Psoas muscle (tissue), 8 donors: ENCODE data around the gene RASSF10. TPM values are rescaled to one million over a fixed set of nuclear protein-coding genes. Genes with fewer than 3 reads are reported as not detected.

Source experiments
- ATAC-seq, 4 donors: fragments of 200-7000 bp; cut with Tn5 transposase; one replicate each; pipeline ENCODE4 v1.9.1; 2020; ENCODE audit warnings: moderate library complexity in 3 of 4, mild to moderate bottlenecking in 2 of 4
- DNase-seq, 2 donors: peaks; one replicate each; pipeline ENCODE4 v3.0.0-alpha.2; 2020
- H3K27ac ChIP-seq: fragments of 200-600 bp; one replicate; pipeline ENCODE4 v1.8.0; 2022
- H3K27me3 ChIP-seq, 3 donors: fragments of 200-600 bp in 1 of 3; one replicate each; pipeline versions ENCODE4 v1.6.1 to v1.8.0; 2013 to 2022; ENCODE audit warnings: low read length in 2 of 3, mild to moderate bottlenecking in 2 of 3, moderate library complexity in 1 of 3; ENCODE audit not compliant: insufficient read depth in 3 of 3
- H3K36me3 ChIP-seq, 2 donors: fragments of 200-600 bp in 1 of 2; one replicate each; pipeline versions ENCODE4 v1.6.1 to v1.8.0; 2013 to 2022; ENCODE audit warnings: low read depth in 1 of 2, mild to moderate bottlenecking in 1 of 2, moderate library complexity in 1 of 2; ENCODE audit not compliant: insufficient read depth in 1 of 2
- H3K4me1 ChIP-seq: fragments of 200-600 bp; one replicate; pipeline ENCODE4 v1.8.0; 2022
- H3K4me3 ChIP-seq: fragments of 200-600 bp; one replicate; pipeline ENCODE4 v1.8.0; 2022; ENCODE audit warnings: mild to moderate bottlenecking
- H3K9me3 ChIP-seq: fragments of 200-600 bp; one replicate; pipeline ENCODE4 v1.8.0; 2022
- WGBS, 3 donors: extraction: QIAGEN DNeasy Blood & Tissue Kit; methylation state at CpG; one replicate each; pipeline versions ENCODE4 v1.1.6 to v1.1.7; 2013; 5-methylcytosine and 5-hydroxymethylcytosine counted together
- intact Hi-C, 2 donors: fragments of 100-400 bp; cut with DNase I; formaldehyde crosslinking; loops; one replicate each; pipeline versions ENCODE4 v1.11.0 to v1.14.2; 2022
- polyA plus RNA-seq, 3 donors: library from polyadenylated mRNA; stranded (reverse); fragments of 200-250 nt; gene quantifications; one replicate each; pipeline ENCODE4 v1.2.3, GENCODE V29; 2013
- total RNA-seq, 4 donors: library from RNA; stranded (reverse); fragmentation: NEBNext Ultra II Directional in 2 of 4; extraction: Animal tissue kit (Norgen Biotek cat#: 25700) in 2 of 4; gene quantifications; one replicate each; pipeline versions ENCODE4 v1.2.1 to v1.2.4, GENCODE V29; 2021 to 2023
- TF ChIP-seq, protein P1 (sequence below): fragments of 200-600 bp; IDR thresholded peaks from one replicate; pipeline ENCODE4 v1.8.0; 2022; ENCODE audit warnings: antibody characterized with exemption
- donor health status: healthy with polysubstance abuse.
- donor health status: DM: no; HTN: no; CAD: no; lungs with moderate emphysema.
- donor health status: Bipolar disorder and iron deficiency.
- donor health status: healthy.
- donor health status: DM: yes; HTN: yes; CAD: no.
- donor health status: DM: no; HTN: no; CAD: no.
- donor health status: DM: no; HTN: no; CAD: no.
- donor health status: DM: yes; HTN: yes; CAD: no.

The RASSF10 gene
- total and polyA plus RNA-seq, 7 donors: 0.03 to 0.49 (median 0.26) TPM

DNA sequence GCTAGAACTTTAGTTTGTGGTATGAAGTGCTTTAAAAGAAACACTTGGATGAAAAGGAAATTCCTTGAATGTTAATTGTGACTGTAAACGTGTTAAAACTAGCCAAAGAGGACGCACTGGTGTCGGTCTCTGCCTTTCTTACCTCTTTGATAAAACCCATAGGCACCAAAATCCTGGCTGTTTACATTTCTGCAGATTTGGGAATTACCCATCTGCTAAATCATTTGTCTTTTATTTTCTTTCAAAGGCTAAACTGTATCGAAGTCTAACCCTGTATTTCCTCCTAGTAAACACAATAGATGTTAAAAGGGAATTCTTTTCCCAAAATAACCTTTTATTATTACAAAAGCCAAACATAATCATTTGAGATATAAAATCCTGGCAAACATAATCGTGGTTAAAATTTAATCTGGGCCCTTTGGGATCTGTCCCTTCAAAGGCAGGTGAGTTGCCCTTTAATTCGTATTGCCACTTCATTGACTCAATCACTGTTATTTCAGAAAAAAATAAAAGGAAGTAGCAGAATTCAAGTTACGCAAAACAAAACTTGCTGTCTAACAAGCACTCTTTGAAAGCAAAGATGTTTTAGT is 2.4 kb downstream of the RASSF10 start:
- intact Hi-C loops: no loop called here
- no peak overlapping the region for H3K27ac ChIP-seq
- peaks cover 17% of the 10 kb centered on the region for H3K4me1 ChIP-seq
- no peak for ATAC-seq
- WGBS, 3 donors: 34 to 50% (median 48%) methylated on average over 7 of the region's 7 CpGs
- H3K36me3 ChIP-seq: no peaks in the 10 kb centered on the region
- TF ChIP-seq, protein P1, sequence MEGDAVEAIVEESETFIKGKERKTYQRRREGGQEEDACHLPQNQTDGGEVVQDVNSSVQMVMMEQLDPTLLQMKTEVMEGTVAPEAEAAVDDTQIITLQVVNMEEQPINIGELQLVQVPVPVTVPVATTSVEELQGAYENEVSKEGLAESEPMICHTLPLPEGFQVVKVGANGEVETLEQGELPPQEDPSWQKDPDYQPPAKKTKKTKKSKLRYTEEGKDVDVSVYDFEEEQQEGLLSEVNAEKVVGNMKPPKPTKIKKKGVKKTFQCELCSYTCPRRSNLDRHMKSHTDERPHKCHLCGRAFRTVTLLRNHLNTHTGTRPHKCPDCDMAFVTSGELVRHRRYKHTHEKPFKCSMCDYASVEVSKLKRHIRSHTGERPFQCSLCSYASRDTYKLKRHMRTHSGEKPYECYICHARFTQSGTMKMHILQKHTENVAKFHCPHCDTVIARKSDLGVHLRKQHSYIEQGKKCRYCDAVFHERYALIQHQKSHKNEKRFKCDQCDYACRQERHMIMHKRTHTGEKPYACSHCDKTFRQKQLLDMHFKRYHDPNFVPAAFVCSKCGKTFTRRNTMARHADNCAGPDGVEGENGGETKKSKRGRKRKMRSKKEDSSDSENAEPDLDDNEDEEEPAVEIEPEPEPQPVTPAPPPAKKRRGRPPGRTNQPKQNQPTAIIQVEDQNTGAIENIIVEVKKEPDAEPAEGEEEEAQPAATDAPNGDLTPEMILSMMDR: no peak
- no peak for DNase-seq
- H3K27me3 ChIP-seq: peaks cover 3 to 64% (median 27%) of the 10 kb centered on the region in 3 donors
- no peaks in the 10 kb centered on the region for H3K9me3 ChIP-seq
- H3K4me3 ChIP-seq: peak overlapping the region; percentile 32

DNA sequence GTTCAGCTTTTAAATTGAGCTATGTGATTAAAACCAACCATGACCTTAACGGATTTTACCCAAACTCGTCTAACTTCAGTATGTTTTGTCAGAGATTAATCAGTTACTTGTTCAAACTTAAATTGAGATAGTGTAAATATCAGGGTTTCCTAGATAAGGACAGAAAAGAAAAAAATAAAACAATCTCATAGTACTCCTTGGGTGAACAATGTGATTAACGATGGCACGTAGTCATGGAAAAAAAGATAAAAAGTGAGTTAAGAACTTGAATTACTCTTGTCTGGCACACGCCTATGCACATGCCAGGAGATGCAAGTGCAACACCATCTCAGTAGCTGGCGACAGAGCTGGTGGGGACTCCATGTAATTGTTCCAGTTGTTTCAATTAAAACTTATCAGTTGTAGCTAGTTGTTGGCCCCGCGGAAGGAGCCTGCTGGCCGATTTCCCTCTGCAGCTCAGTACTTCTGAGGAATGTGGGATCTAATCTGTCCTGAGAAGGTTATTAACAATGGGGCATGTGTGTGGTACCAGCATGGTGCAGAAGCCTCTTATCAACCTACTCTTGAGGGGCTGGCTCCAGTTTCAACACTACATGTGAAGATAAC is 3.0 kb downstream of the RASSF10 start:
- 35 to 50% (median 37%) methylated on average over 9 of the region's 9 CpGs for WGBS, 3 donors
- H3K4me3 ChIP-seq: no peak overlapping the region
- no peak for DNase-seq
- TF ChIP-seq, protein P1: no peak
- peaks cover 17% of the 10 kb centered on the region for H3K4me1 ChIP-seq
- H3K36me3 ChIP-seq: no peaks in the 10 kb centered on the region
- peaks cover 3 to 63% (median 26%) of the 10 kb centered on the region in 3 donors for H3K27me3 ChIP-seq
- H3K9me3 ChIP-seq: no peaks in the 10 kb centered on the region
- no peak overlapping the region for H3K27ac ChIP-seq
- intact Hi-C loops: no loop called here
- ATAC-seq: no peak

DNA sequence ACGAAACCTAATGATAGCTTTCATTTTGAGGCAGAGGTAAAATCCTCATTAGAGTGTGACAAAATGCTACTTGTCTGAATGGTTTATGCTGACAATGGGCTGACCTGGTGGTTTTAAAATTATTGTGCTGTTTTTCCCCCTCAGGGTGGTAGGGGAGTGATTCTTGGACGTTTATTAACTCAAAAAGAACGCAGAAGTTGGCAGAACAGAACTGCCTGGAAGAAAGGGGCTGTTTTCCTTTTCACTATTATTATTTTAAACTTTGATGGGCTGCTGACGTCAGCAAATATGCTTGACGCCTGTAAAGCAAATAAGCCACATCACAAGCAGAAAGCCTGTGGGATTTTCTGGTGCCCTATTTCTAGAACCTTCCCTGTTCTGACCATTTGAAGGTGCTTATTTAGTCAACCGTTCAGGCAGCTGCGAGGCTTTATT is 4.0 kb downstream of the RASSF10 start:
- H3K27me3 ChIP-seq: peaks cover 3 to 59% (median 26%) of the 10 kb centered on the region in 3 donors
- intact Hi-C loops: no loop called here
- peaks cover 17% of the 10 kb centered on the region for H3K4me1 ChIP-seq
- DNase-seq (no peak), ATAC-seq (no peak)
- H3K36me3 ChIP-seq: no peaks in the 10 kb centered on the region
- WGBS, 3 donors: 63 to 67% (median 64%) methylated on average over 7 of the region's 7 CpGs
- no peaks in the 10 kb centered on the region for H3K9me3 ChIP-seq
- no peak overlapping the region for H3K4me3 ChIP-seq
- TF ChIP-seq, protein P1: no peak
- no peak overlapping the region for H3K27ac ChIP-seq

DNA sequence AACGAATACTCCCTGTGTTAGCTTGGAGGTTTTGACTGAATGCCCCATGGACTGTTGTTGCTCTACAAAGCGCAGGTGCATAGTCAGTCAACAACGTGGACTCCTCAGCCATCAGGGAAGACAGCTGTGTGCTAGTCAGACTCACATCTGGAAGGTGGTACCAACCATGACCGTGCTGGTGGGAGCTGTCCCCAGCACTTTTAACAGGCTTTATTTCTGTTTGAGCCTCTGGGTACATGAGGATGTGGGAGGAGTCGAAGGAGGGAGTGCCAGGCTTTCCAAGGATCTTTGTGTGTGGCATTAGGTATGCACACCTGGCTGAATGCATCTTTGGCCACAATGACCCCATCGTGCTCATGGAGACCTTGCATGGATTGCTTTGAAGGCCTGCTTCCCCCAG is 6.6 kb downstream of the RASSF10 start:
- H3K4me1 ChIP-seq: peaks cover under 1% of the 10 kb centered on the region
- DNase-seq: no peak

More for the DNA sequence above, 6.6 kb downstream of the RASSF10 start:
- no peaks in the 10 kb centered on the region for H3K36me3 ChIP-seq
- no peaks in the 10 kb centered on the region for H3K9me3 ChIP-seq
- intact Hi-C loops: no loop called here
- TF ChIP-seq, protein P1: no peak
- peaks cover under 1 to 33% (median 3%) of the 10 kb centered on the region in 3 donors for H3K27me3 ChIP-seq
- H3K4me3 ChIP-seq: no peak overlapping the region
- no peak for ATAC-seq
- 45 to 63% (median 59%) methylated on average over 6 of the region's 6 CpGs for WGBS, 3 donors
- H3K27ac ChIP-seq: no peak overlapping the region
